GM18498 (cell line): ENCODE results near the gene RALY.

Source experiments
- ATAC-seq: cut with Tn5 transposase; IDR thresholded peaks from one replicate; pipeline ENCODE4 v1.9.1; 2021; ENCODE audit warnings: mild to moderate bottlenecking, moderate library complexity; ENCODE audit not compliant: unreplicated experiment

Gene RALY

DNA sequence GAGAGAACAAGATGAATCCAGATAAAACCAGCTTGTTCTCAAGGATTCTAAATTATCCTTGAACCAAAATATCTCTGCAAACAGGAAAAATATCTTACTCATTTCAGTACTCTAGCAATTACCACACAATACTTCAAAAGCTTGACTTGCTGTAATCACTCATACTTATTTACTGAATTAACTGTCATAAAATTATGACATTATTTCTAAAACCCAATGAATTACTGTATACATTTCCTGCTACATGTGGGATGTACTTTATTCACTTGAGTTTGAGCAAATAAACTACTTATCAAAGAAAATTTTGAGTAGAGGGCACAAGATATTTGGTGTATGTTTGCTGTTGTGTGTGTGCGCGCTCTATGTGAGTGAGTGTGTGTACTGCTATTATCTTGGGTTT lies 108.6 kb downstream of the RALY start:
- ATAC-seq = no peak

DNA sequence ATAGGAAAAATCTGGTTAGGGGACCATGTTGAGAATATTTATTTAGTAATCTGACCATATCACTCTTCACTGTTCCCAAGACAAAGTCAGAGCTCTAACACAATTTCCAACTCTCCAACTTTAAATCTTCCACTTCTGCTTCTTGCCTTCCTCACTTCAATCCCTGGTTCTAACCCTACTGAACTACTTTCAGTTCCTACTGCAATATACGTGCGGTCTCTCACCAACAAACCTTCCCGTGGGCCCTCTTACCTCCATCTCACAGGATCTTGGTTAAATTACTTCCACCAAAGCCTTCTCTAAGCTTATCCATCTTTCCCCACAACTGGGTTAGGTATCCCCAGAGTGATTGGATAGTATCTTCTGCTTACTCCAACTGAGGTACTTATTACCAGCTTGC lies 110.3 kb downstream of the RALY start:
- no peak for ATAC-seq

DNA sequence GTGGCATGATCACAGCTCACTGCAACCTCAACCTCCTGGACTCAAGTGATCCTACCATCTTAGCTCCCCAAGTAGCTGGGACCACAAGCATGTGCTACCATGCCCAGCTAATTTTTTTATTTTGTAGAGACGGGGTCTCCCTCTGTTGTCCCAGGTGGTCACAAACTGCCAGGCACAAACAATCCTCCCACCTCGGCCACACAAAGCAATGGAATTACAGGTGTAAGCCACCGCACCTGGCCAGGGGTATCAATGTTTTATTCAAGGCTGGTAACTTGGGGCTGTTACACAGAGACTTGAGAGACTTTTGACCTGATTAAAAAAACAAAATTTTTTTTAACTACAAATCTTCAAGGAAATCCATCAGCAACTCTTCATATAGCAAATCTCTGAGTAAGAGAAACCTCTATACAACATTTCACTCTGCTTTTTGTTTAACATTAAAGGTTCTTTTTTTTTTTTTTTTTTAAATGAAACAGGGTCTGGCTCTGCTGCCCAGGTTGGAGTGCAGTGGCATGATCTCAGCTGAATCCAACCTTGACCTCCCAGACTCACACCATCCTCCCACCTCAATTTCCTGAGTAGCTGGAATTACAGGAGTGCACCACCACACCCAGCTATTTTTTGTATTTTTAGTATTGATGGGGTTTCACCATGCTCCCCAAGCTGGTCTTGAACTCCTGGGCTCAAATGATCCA lies 112.4 kb downstream of the RALY start:
- no peak for ATAC-seq

DNA sequence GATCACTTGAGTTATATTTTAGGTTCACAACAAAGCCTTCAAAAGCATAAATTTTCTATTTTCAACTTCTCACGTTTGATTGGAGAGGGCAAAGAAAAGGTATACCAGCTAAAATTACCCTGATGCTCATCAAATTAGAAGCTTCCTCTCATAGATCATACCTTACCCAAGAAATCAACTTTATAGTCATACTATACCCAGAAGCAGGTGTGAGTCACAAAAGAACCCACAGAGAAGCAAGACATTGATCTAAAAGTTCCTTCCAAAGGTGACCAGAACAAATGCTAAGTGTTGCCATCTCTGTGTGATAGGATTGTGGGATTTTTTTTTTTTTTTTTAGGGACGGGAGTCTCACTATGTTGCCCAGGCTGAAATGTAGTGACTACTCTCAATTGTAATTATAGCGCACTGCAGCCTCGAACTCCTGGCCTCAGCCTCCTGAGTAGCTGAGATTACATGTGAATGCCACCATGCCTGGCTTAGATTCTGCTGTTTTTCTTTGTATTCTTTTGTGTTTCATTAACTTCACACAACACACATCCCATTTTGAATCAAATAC lies 115.0 kb downstream of the RALY start:
- no peak for ATAC-seq

DNA sequence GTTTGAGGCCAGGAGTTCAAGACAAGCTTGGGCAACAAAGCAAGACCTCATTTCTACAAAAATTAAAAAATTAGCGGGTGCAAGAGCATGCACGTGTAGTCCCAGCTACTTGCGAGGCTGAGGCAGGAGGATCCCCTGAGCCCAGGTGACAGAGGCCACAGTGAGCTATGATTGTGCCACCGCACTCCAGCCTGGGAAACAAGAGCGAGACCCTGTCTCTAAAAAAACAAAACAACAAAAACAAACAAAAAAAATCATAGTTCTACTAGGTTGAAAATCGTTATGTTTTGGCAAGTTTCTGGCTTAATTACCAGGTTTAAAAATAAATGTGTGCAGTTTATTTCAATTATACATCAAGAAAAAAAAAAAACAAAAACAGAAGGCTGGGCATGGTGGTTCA lies 115.7 kb downstream of the RALY start:
- no peak for ATAC-seq

DNA sequence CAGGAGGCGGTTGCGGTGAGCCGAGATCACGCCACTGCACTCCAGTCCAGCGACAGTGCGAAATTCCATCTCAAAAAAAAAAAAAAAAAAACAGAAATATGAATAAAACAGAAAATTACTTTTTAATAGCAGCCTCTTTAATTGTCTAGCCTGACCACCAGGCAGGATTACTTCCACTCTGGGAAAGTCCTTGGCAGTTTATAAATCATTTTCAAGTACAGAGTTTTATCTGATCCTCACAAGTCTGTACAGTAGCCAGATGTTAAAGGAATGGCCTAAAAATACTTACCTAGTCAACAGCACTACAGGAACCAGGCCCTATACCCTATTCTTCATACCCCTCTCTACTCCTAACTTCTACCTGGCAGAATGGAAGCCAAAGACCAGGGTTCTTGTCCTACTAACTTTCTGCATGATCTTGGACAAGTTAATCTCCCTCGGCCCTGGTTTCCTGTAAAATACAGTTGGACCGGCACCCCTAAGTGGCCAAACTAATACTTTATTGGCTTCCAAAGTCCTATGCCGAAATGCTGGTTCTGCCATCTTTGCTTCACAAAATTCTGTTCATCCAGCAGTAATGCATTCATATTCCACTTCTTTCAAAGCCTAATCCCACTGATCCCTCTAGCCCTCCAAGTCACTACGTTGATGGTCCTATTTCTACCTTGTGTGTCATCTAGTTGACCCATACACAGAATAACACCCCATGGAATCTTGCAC lies 116.5 kb downstream of the RALY start:
- no peak for ATAC-seq

DNA sequence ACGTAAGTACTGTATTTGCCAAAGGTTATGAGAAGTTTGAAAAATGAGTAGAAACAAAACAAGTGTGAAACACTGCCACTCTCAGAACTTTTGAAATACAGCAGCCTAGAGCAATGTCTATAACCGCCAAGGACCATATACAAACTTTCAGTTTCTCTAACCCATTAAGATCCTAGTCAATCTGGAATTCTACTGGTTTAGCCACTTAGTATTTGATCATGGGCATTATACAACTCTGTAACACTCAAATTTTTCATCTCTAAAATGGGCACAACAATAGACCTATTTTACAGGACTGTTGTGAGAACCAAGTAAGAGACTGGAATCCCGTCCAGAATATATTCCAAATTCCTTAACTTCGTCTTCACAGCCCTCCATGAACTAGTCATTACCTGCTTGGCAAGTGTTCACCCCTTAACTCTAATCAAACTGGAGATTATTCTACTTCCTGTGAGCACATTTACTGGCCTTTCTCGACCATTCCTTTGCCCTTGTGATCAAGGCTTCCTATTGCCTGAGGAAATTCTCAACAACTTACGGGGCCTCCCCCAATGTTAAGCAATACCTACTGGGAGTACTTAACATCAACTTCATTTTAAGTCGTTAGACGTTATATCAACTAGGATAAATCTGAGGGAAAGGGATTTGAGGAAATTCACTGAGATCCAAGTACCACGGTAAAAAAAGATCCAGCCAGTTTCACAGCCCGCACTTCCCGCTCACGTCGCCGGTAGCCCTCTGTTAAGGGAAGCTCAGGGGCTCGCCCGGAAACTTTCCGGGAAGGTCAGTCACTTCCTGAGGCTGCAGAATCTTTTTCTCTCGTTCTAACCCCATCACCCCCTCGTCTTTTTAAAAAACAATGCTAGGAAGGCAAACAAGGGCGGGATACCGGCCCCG lies 117.3 kb downstream of the RALY start:
- no peak for ATAC-seq

DNA sequence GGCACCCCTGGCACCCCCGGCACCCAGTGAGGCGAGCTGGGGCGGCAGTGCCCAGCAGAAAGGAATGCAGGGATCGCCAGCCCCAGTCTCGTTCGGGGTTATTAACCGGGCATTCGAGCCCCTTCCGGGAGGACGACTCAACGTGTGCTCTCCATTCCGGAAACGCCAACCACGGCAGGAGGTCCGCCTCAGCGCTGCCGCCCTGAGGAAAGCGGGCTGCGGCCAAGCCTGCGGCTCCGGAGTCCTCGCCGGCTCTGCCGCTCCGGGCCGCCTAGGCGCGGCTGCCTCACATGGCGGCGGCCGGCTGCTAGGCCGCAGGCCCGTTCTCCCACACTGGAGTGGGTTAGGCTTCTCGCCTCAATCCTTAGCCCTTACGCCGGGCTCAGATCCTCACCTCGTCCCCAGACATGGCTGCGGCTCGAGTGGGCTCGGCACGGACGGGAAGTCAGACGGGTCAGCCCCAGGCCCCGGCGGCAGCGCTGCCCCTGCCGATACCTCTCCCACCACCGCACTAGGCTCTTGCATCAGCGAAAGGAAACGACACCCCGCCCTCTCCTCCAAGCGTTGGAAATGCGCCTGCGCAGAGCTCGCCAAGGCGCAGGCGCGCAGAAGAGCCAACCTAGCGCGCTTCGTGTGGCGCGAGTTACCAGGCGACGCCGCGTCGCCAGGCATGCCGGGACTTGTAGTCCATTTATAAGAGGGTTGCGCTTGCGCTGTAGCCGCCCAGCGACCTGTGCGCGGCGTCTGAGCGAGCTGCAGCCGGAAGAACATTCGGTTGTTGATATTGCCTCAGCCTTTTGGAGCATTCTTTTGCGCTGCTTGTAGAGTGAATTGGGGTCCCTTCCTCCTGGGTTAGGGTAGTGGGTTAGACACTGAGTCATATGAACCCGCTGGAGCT lies 118.2 kb downstream of the RALY start, which contains the start of gene EIF2S2:
Gene EIF2S2 (minus strand): TSS at position 542 of the 898 bp plus-strand sequence. CDS start 133 bp downstream, at position 409.
- peak; percentile 91 for ATAC-seq

DNA sequence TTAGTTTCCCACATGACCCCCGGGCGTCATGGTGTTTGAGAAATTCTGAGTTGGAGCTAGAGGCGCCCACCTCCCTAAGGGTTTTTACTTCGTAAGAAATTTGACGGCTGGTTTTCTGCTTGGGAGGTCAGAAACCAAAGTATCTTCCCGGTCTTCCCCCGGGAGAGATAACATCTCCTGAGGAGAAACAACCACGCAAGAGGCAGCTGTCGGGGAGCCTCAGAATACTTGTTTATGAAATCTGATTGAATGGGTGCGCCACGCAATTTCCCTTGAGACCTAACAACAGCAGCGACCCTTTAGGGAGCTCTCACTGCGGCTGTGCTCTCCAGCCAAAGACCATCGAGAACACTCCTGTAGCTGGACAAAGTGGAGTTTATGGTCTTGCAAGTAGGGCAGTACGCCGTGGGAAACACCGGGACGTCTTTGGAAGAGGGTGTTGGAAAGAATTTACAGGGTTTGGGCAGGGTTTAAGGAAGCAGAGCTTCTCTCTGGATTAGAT lies 118.9 kb downstream of the RALY start:
- ATAC-seq = no peak

DNA sequence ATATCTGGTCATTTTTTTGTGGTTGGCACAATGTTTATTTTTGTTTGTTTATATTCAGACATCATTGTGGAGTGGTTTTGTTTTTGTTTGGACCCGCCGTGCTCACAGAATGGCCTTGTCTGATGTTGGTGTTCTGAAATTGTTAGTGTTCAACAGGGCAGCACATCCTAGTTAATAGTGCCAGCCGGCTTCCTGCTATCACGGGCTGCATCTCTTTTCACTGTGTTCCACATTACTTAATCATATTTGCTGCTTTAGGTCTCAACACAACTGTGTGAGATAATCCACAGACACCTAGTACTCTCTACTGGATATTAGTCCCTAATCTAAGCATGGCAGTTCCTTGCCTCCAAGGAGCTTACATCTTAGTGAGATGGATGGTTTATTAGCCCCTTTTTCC lies 121.1 kb downstream of the RALY start:
- no peak for ATAC-seq

DNA sequence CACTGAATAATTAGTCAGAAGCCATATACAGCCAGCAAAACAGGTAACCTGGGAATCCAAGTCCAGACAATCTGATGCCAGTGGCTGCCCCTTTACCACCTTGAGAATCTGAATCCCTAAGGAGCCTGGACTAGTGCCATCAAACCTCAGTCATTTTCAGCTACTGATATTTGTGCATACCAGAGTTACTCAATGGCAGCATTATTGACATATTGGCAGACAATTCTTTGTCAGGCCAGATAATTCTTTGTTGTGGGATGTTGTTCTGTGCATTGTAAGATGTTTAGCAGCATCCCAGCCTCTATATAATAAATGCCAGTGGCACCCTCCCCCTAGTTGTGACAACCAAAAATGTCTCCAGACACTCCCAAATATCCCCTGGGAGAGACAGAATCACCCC lies 121.5 kb downstream of the RALY start:
- no peak for ATAC-seq

DNA sequence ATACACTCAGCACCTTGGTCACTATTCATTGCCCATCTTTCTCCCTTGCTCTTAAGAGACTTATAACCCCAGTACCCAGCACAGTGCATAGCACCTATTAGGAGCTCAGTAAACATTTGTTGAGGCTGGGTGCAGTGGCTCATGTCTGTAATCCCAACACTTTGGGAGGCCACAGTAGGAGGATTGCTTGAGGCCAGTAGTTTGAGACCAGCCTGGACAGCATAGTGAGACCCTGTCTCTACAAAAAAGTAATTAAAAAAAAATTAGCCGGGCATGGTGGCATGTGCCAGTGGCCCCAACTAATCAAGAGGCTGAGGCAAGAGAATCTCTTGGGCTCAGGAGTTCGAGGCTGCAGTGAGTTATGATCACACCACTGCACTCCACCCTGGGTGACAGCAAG lies 126.5 kb downstream of the RALY start:
- ATAC-seq = no peak

DNA sequence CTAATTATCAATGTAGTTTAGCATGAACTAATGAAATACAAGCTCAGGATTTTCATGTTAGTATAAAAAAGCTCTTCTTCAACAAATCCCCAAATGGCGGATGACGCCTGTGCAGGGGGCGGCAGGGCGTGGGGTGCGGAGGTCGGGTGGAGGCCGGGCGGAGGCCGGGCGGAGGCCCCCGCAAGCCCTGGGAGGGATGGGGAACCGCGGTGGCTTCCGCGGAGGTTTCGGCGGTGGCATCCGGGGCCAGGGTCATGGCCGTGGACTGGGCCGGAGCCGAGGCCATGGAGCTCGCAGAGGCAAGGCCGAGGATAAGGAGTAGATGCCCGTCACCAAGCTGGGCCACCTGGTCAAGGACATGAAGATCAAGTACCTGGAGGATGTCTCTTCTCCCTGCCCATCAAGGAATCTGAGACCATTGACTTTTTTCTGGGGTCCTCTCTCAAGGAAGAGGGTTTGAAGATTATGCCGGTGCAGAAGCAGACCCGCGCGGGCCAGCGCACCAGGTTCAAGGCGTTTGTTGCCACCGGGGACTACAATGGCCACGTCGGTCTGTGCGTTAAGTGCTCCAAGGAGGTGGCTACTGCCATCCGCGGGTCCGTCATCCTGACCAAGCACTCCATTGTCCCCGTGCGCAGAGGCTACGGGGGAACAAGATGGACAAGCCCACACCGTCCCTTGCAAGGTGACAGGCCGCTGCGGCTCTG lies 128.7 kb downstream of the RALY start:
- no peak for ATAC-seq

DNA sequence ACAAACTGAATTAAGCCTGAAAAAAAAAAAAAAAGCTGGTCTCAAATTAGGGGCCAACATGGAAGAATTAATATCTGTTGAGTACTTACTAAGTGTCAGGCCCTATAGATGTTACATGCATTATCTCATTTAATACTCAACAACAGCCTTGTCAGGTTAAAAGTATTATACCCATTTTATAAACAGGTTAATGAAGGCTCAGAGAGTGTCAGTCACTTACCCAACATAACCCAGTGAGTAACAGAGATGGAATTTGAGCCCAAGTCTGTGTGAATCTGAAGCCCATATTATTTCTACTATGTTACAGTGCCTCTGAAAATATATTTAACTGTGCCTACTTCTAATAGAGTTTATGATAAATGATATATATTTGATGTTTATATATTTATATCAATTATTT lies 129.6 kb downstream of the RALY start:
- ATAC-seq = no peak

DNA sequence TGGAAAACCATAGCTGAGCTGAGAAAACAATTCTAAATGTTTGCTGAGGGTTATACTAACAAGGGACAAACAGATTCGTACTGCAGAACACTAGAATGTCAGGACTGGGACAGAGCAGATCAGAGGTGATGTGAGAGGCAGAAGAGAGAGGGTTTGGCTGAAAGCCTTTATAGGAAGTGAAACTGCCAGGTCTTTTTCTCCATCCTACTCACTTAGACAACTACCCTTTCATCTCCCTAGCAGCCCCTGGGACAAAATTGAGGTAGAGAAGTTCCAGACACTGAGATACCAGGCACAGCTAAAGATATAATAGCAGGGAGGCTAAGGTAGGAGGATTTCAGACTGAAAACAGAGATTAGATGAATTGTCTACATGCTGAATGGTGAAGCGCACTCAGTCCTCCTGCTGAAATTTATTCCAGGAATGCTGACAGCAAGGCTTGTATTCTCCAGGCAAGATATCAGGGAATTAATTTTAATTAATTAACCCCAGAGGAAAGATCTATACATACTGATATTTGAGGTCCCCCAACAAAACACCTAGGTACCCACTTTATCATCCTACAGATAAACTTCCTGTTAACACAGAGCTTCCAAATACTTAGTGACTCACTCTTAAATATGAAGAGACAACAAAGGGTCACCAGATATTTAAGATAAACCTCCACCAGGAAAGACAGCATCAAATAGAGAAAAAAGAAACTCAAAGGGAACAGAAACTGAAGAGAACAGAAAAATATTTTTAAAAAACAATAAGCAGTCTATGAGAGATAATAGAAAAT lies 130.9 kb downstream of the RALY start:
- ATAC-seq = no peak

DNA sequence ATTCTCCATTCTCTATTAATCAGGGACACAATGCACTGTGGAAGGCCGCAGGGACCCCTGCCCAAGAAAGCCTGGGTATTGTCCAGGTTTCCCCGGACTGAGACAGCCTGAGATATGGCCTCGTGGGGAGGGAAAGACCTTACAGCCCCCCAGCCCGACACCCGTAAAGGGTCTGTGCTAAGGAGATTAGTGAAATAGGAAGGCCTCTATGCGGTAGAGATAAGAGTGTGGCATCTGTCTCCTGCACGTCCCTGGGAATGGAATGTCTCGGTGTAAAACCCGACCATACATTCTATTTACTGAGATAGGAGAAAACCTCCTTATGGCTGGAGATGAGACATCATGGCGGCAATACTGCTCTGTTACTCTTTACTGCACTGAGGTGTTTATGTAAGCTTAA lies 134.1 kb downstream of the RALY start:
- ATAC-seq = no peak

DNA sequence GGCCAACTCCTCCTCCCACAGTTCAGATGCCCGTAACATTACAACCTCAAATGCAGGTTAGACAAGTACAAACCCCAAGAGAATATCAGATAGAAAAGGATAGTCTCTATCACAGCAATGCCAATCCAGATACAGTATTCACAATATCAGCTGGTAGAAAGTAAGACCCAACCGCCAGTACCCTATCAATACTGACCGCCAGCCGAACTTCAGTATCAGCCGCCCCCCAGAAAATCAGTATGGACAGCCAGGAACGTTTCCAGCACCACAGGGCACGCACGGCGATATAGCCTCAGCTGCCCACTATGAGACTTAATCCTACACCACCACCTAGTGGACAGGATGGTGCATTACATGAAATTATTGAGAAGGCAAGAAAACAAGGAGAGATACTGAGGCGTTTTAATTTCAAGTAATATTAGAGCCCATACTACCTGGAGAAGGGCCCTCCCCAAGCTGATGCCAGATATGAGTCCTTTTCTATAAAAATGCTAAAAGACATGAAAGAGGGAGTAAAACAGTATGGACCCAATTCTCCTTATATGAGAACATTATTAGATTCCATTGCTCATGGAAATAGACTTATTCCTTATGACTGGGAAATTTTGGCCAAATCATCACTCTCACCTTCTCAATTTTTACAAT lies 135.9 kb downstream of the RALY start:
- no peak for ATAC-seq

DNA sequence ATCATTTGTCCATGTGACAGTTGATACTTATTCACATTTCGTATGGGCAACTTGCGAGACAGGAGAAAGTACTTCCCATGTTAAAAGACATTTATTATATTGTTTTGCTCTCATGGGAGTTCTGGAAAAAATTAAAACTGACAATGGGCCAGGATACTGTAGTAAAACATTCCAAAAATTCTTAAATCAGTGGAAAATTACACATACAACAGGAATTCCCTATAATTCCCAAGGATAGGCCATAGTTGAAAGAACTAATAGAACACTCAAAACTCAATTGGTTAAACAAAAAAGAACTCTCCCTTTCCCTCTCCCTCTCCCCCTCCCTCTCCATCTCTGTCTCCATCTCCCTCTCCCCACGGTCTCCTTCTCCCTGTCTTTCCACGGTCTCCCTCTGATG lies 137.8 kb downstream of the RALY start:
- no peak for ATAC-seq
